Muscle of leg (tissue), 11 donors: ENCODE measurements around the gene FOXL3. TPM values are rescaled to one million over a fixed set of nuclear protein-coding genes. Genes with fewer than 3 reads are reported as not detected.

ENCODE experiments used
- DNase-seq: peaks from one replicate; pipeline ENCODE4 v3.0.0; 2013
- H3K27ac ChIP-seq: one replicate; pipeline ENCODE4 v1.5.1; 2013; ENCODE audit warnings: mild to moderate bottlenecking, low read length, control low read depth
- H3K27me3 ChIP-seq: one replicate; pipeline ENCODE4 v1.6.1; 2013; ENCODE audit warnings: low read length; ENCODE audit not compliant: control insufficient read depth, insufficient read depth
- H3K36me3 ChIP-seq: one replicate; pipeline ENCODE4 v1.6.1; 2013; ENCODE audit warnings: low read length; ENCODE audit not compliant: control insufficient read depth, insufficient read depth
- H3K4me1 ChIP-seq: one replicate; pipeline ENCODE4 v1.6.1; 2013; ENCODE audit warnings: low read length; ENCODE audit not compliant: control insufficient read depth, insufficient read depth
- H3K4me3 ChIP-seq: one replicate; pipeline ENCODE4 v1.5.1; 2013; ENCODE audit warnings: low read length, control low read depth
- H3K9me3 ChIP-seq: replicated peaks from 2 replicates; pipeline ENCODE4 v1.6.1; 2013; ENCODE audit warnings: low read depth, low read length; ENCODE audit not compliant: control insufficient read depth
- WGBS: methylation state at CpG from one replicate; pipeline ENCODE4 v1.1.5; 2013; ENCODE audit warnings: missing lambda C conversion rate; ENCODE audit not compliant: insufficient coverage; 5-methylcytosine and 5-hydroxymethylcytosine counted together
- polyA plus RNA-seq, 8 donors: library from polyadenylated mRNA; unstranded; fragments of 120-200 nt; gene quantifications; one replicate each; pipeline versions ENCODE4 v1.2.1 to v1.2.3, GENCODE V29; 2013; ENCODE audit warnings: inconsistent platforms in 1 of 8, low replicate concordance in 1 of 8; ENCODE audit not compliant: insufficient read length in 8 of 8, insufficient read depth in 1 of 8
- total RNA-seq: library from RNA; stranded (reverse); fragments of 120-200 nt; gene quantifications from one replicate; pipeline ENCODE4 v1.2.4, GENCODE V29; 2013

Gene FOXL3
- total and polyA plus RNA-seq, 9 donors: not detected

- no peaks in the 10 kb centered on the region for H3K36me3 ChIP-seq
- H3K27ac ChIP-seq: no peak overlapping the region
- no peaks in the 10 kb centered on the region for H3K27me3 ChIP-seq
- H3K4me1 ChIP-seq: peaks cover 4% of the 10 kb centered on the region
- peaks cover 7% of the 10 kb centered on the region for H3K9me3 ChIP-seq
- 70% methylated on average over 40 of the region's 45 CpGs for WGBS
- no peak for DNase-seq
- no peak overlapping the region for H3K4me3 ChIP-seq
Observed at GRCh38 chr7:266851-267840, 22.8 kb upstream of the FOXL3 start.

DNA sequence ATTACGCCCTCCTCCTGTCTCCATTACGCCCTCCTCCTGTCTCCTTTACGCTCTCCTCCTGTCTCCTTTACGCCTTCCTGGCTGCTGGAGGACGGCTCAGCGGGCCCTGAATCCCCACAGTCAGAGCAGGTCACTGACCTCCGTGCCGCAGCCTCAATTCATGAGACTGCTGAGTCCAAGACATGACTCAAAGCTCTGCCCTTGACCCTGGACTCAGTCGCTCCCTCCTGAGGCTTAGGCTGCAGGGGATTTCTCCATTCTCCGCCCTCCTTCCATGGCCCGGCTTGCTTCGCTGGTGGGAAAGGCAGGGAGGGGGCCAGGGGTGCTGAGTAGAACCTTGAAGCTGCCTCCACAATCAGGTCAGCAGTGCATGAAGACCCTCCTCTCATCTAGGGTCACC is 21.0 kb upstream of the FOXL3 start:
- H3K4me1 ChIP-seq: peaks cover 4% of the 10 kb centered on the region

GRCh38 chr7:269721-270120 is 20.2 kb upstream of the FOXL3 start:
- H3K4me1 ChIP-seq: peaks cover 4% of the 10 kb centered on the region
- peaks cover 2% of the 10 kb centered on the region for H3K9me3 ChIP-seq
- DNase-seq: no peak
- H3K27me3 ChIP-seq: no peaks in the 10 kb centered on the region
- H3K4me3 ChIP-seq: no peak overlapping the region
- no peak overlapping the region for H3K27ac ChIP-seq
- no peaks in the 10 kb centered on the region for H3K36me3 ChIP-seq
- WGBS: 94% methylated on average over 7 of the region's 11 CpGs

More for the DNA sequence above, 21.0 kb upstream of the FOXL3 start:
- H3K27me3 ChIP-seq: no peaks in the 10 kb centered on the region
- H3K4me3 ChIP-seq: no peak overlapping the region
- whole genome bisulfite sequencing: 71% methylated on average over 8 of the region's 12 CpGs
- H3K9me3 ChIP-seq: peaks cover 2% of the 10 kb centered on the region
- no peaks in the 10 kb centered on the region for H3K36me3 ChIP-seq
- H3K27ac ChIP-seq: no peak overlapping the region
- DNase-seq: no peak

DNA sequence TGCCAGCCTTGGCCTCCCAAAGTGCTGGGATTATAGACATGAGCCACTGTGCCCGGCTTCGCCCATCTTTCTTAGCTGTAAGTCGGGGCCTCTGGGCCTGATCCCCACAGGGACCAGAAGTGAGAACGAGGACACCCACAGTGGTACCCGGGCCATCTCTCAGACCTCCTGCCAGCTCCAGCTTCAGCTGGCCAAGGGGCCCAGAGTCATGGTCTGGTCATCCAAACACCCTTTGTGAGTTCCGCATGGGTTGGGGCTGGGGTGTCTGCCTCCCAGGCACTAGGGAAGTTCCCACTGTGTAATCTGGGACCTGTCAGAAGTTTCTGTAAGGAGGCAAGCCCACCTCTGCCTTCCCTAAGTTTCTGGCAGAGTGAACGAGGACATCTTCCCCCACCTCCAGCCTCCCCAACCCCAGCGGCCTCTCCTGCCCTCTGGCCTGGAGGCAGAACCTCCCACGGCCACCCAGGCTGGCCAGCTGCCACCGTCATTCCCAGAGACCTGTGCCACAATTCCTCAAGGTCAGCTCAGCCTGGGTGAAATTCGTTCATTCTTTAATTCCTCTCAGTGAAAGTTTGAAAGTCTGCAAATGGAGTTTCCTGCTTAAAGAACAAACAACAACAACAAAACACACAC is 19.5 kb upstream of the FOXL3 start:
- 87% methylated on average over 9 of the region's 11 CpGs for WGBS
- no peaks in the 10 kb centered on the region for H3K36me3 ChIP-seq

DNA sequence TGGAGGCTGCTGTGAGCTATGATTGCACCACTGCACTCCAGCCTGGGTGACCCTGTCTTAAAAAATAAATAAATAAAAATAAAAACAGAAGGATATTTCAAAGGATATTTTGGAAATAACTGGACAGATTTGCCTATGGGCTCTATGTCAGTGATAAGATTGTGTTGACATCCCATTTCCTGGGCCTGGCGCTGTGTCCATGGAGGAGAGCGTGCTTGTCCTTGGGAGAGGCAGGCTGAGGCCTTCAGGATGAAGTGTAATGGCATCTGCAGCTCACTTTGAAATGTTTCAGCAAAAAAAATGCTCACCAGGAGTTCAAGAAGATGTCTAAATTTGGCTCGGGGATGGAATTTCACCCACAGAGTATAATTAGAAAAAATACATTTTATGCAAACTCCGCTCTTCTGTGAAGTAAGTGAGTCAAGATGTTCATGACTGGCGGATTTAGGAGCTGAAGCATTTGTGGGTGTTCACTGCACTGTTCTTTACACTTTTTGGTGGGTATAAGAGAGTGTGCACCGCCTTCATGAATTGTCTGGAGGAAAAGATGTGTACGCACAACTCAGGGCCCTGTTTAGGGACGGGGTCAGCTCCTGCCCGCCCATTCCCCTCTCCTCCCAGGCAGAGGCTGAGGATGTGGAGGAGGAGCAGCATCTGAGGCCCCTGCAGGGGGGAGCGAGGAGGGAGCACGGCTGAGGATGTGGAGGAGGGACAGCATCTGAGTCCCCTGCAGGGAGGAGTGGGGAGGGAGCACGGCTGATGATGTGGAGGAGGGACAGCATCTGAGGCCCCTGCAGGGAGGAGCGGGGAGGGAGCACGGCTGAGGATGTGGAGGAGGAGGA is 18.5 kb upstream of the FOXL3 start:
- Histone ChIP-seq H3K9me3 (peaks cover 11% of the 10 kb centered on the region), H3K36me3 (no peaks in the 10 kb centered on the region), H3K27ac (no peak overlapping the region), H3K4me3 (no peak overlapping the region), H3K27me3 (peaks cover 6% of the 10 kb centered on the region), H3K4me1 (no peaks in the 10 kb centered on the region)
- no peak for DNase-seq
- WGBS: 70% methylated on average over 8 of the region's 14 CpGs

More for the DNA sequence above, 19.5 kb upstream of the FOXL3 start:
- H3K9me3 ChIP-seq: peaks cover 2% of the 10 kb centered on the region
- no peak overlapping the region for H3K27ac ChIP-seq
- no peak overlapping the region for H3K4me3 ChIP-seq
- no peaks in the 10 kb centered on the region for H3K4me1 ChIP-seq
- no peak for DNase-seq
- H3K27me3 ChIP-seq: peaks cover under 1% of the 10 kb centered on the region

GRCh38 chr7:272108-272615 is 17.8 kb upstream of the FOXL3 start:
- DNase-seq: no peak
- H3K4me3 ChIP-seq: no peak overlapping the region
- H3K27me3 ChIP-seq: peaks cover 7% of the 10 kb centered on the region
- peaks cover 17% of the 10 kb centered on the region for H3K9me3 ChIP-seq
- 81% methylated on average over 14 of the region's 18 CpGs for WGBS
- H3K27ac ChIP-seq: no peak overlapping the region
- H3K4me1 ChIP-seq: no peaks in the 10 kb centered on the region
- H3K36me3 ChIP-seq: no peaks in the 10 kb centered on the region

DNA sequence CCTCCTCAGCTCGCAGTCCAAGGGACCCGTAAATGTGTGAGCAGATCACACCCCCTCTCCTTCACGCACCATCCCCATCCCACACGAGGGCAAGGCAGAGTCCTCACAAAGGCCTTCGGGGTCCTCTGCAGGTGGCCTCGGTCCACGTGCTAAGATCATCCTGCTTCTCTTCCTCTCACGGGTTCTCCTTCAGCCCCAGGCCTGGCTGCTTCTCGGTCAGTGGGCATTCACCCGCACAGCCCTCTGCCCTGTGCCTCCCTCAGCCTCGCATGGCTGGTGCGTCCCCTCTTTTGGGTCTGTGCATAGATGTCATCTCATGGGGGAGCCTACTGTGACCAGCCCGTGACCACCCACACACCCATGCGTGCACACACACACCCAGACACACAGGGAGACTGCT is 17.3 kb upstream of the FOXL3 start:
- 86% methylated on average over 13 of the region's 14 CpGs for WGBS
- peaks cover 7% of the 10 kb centered on the region for H3K27me3 ChIP-seq
- peaks cover 19% of the 10 kb centered on the region for H3K9me3 ChIP-seq
- H3K4me1 ChIP-seq: no peaks in the 10 kb centered on the region
- no peaks in the 10 kb centered on the region for H3K36me3 ChIP-seq
- no peak overlapping the region for H3K4me3 ChIP-seq
- H3K27ac ChIP-seq: no peak overlapping the region
- DNase-seq: no peak

GRCh38 chr7:273327-273726 is 16.6 kb upstream of the FOXL3 start:
- DNase-seq: no peak
- Histone ChIP-seq H3K4me3 (no peak overlapping the region), H3K9me3 (peaks cover 19% of the 10 kb centered on the region), H3K4me1 (no peaks in the 10 kb centered on the region), H3K36me3 (no peaks in the 10 kb centered on the region), H3K27me3 (peaks cover 11% of the 10 kb centered on the region), H3K27ac (no peak overlapping the region)
- 93% methylated on average over 2 of the region's 7 CpGs for WGBS

- H3K27me3 ChIP-seq: peaks cover 11% of the 10 kb centered on the region
- H3K4me1 ChIP-seq: no peaks in the 10 kb centered on the region
- no peak overlapping the region for H3K4me3 ChIP-seq
- no CpG with 5 or more reads among the region's 2 CpGs for WGBS
- no peaks in the 10 kb centered on the region for H3K36me3 ChIP-seq
- no peak overlapping the region for H3K27ac ChIP-seq
- no peak for DNase-seq
- peaks cover 19% of the 10 kb centered on the region for H3K9me3 ChIP-seq
Observed at GRCh38 chr7:274266-274665, 15.7 kb upstream of the FOXL3 start.
